ENCODE measurements around the gene JPH2.

JPH2 gene

GRCh38 chr20:44219791-44220190 lies 32.8 kb upstream of the JPH2 start:
- TF ChIP-seq GATA3 (IDR thresholded peaks at IDR 0.05; ENCODE audit: low read depth, low read length) (no peak), GATA2 (IDR thresholded peaks at IDR 0.05; ENCODE audit: low read depth, low read length) (no peak)

DNA sequence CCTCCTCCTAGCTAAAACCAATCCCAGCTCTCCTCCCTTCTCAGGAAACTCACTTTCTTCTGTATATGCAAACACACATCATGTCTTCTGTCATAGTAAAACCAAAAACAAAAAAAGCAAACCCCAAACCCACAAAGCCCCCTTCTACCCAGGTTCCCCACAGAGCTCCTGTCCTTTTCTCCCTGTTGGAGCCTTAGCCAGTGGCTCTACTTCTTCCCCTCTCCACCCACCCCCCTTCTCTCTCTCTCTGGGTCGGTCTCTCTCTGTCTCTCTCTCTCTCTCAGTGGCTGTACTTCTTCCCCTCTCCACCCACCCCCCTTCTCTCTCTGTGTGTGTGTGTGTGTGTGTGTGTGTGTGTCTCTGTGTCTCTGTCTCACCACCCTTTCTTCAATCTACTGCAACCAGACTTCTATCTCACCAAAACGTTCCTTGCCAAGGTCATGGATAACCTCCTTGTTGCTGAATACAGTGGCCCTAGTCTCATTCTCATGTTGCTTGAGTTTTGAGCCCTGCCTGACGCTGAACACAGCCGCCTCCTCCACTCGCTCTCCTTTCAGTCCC lies 32.3 kb upstream of the JPH2 start:
- no peak for TF ChIP-seq GATA2 (IDR thresholded peaks at IDR 0.05; ENCODE audit: low read depth, low read length)
- TF ChIP-seq GATA3 (IDR thresholded peaks at IDR 0.05; ENCODE audit: low read depth, low read length): no peak

DNA sequence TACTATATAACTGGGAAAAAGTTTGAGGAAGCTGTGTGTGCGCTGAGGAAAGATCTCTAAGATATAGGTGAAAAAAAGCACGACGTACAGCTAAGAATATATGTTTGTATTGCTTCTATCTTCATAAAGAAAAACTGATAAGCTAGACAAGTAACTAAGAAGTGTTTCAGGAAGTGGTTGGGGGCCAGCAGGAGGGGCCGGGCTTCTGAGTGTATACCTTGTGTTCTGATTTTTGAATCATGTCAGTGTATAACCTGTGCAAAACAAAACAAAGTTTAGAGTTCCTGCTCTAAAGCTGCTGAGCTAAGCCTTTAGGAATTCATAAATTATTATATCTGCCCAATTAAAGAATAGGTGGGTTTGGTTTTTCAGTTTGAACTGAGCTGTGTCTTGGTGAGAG lies 31.5 kb upstream of the JPH2 start:
- TF ChIP-seq GATA3 (IDR thresholded peaks at IDR 0.05; ENCODE audit: low read depth, low read length): no peak
- no peak for TF ChIP-seq GATA2 (IDR thresholded peaks at IDR 0.05; ENCODE audit: low read depth, low read length)

DNA sequence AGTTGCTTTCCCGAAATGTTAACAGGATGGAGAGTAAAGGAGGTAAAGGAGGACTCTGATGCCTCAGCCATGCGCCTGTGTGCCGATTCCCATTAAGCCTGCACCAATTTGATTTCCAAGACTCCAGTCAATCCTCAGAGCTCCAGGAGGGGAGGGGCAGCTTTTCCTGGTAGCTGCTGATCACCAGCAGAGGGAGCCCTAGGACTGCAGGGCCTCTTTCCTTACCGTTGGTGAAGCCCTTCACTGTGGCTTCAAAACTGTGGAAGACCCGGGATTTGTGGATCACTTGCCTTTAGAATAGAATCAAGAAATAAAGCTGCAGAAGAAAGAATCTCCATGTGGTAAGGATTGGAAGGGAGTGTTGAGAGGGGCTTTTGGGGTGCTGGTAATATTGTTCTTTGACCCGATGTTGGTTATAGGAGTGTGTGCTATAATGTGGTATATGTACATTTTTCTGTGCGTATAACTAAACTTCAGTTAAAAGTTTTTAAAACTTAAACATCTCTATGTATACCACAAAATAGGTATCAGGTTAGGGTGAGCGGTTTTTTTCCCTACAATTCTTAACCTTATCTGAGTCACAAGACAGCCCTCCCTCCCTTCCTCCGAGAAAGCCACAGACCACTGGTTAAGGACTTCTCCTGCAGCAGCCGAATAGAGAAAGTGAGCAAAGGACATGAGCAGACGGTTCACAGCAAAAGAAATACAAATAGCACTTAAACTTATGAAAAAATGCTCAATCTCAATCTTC lies 30.5 kb upstream of the JPH2 start:
- no peak for TF ChIP-seq GATA3 (IDR thresholded peaks at IDR 0.05; ENCODE audit: low read depth, low read length)
- TF ChIP-seq GATA2 (IDR thresholded peaks at IDR 0.05; ENCODE audit: low read depth, low read length): no peak

GRCh38 chr20:44215125-44215524 lies 28.1 kb upstream of the JPH2 start:
- TF ChIP-seq GATA2 (IDR thresholded peaks at IDR 0.05; ENCODE audit: low read depth, low read length) (no peak), GATA3 (IDR thresholded peaks at IDR 0.05; ENCODE audit: low read depth, low read length) (no peak)

GRCh38 chr20:44212792-44213191 lies 25.8 kb upstream of the JPH2 start:
- TF ChIP-seq GATA3 (IDR thresholded peaks at IDR 0.05; ENCODE audit: low read depth, low read length) (no peak), GATA2 (IDR thresholded peaks at IDR 0.05; ENCODE audit: low read depth, low read length) (no peak)

GRCh38 chr20:44211177-44212039 lies 24.4 kb upstream of the JPH2 start:
- TF ChIP-seq GATA3 (IDR thresholded peaks at IDR 0.05; ENCODE audit: low read depth, low read length) (no peak), GATA2 (IDR thresholded peaks at IDR 0.05; ENCODE audit: low read depth, low read length) (peak; percentile 60)

DNA sequence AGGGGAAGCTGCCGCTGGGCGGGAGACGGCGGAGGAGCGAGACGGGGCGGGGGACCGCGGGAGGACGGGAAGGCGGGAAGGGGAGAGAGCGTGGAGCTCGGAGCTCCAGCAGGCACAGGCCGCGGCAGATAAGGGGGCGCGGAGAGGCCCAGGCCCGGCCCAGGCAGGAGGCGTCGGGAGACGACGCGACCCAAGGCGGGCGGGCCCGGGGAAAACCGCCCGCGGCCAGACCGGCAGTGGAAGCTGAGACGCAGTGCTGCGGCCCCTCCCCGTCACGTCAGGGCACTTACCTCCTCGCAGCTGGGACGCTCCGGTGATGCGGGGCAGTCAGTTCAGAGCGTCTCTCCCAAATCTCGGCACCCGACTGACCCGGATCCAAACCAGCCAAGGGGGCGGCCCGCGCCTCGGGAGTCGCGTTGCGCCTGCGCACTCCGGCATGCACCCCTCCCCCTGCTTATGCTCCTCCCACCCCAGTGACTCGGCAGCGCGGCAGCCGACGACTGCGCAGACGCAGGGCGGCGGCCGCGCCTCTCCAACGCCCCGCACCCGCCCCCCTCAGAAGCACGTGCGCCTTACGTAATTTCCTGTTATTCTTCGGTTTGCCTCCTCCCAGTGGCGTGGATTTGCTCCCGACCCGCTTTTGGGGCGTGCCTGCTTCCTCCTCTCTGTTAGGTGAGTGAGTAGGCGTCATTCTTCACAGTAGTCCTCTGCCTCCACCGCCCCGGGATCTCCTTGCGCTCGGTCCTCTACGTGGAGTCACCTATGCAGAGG lies 23.6 kb upstream of the JPH2 start, which contains the start of gene OSER1:
TSS of gene OSER1 (minus strand) at position 366 of the 771 bp plus-strand sequence. CDS start 3,814 bp downstream, outside the sequence.
- TF ChIP-seq GATA3 (IDR thresholded peaks at IDR 0.05; ENCODE audit: low read depth, low read length): no peak
- TF ChIP-seq GATA2 (IDR thresholded peaks at IDR 0.05; ENCODE audit: low read depth, low read length): no peak; the same call in 1 of the 2 replicates

GRCh38 chr20:44209686-44210405 lies 22.9 kb upstream of the JPH2 start:
- no peak for TF ChIP-seq GATA2 (IDR thresholded peaks at IDR 0.05; ENCODE audit: low read depth, low read length)
- no peak for TF ChIP-seq GATA3 (IDR thresholded peaks at IDR 0.05; ENCODE audit: low read depth, low read length)

- TF ChIP-seq GATA2 (IDR thresholded peaks at IDR 0.05; ENCODE audit: low read depth, low read length) (no peak), GATA3 (IDR thresholded peaks at IDR 0.05; ENCODE audit: low read depth, low read length) (no peak)
Observed at GRCh38 chr20:44208770-44209169, 21.8 kb upstream of the JPH2 start.

GRCh38 chr20:44208165-44208564 lies 21.2 kb upstream of the JPH2 start:
- no peak for TF ChIP-seq GATA2 (IDR thresholded peaks at IDR 0.05; ENCODE audit: low read depth, low read length)

GRCh38 chr20:44207126-44207723 lies 20.2 kb upstream of the JPH2 start:
- no peak for TF ChIP-seq GATA3 (IDR thresholded peaks at IDR 0.05; ENCODE audit: low read depth, low read length)
- TF ChIP-seq GATA2 (IDR thresholded peaks at IDR 0.05; ENCODE audit: low read depth, low read length): no peak

DNA sequence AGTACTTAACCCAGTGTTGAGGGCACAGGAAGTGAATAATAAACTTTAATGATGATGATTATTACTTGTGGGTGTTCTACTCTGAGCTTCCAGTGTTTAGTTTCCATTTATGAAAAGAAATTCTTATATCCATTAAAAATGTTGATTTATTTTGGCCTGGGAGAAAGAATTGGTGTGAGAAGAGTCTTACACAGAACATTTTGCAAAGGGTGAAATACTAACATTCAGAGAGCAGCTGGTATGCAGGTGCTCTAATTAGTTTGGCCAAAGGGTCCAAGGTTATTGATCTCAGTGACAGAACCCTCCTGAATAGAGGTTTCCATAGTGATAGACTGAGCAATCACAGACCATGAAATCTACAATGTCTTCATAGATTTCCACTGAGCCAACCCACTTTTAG lies 19.1 kb upstream of the JPH2 start:
- TF ChIP-seq GATA3 (IDR thresholded peaks at IDR 0.05; ENCODE audit: low read depth, low read length) (no peak), GATA2 (IDR thresholded peaks at IDR 0.05; ENCODE audit: low read depth, low read length) (no peak)
